ENCODE data around the gene ACSM3.

ACSM3 gene

GRCh38 chr16:20768121-20768520 is 4.3 kb downstream of the ACSM3 start:
- TF ChIP-seq, protein P1, sequence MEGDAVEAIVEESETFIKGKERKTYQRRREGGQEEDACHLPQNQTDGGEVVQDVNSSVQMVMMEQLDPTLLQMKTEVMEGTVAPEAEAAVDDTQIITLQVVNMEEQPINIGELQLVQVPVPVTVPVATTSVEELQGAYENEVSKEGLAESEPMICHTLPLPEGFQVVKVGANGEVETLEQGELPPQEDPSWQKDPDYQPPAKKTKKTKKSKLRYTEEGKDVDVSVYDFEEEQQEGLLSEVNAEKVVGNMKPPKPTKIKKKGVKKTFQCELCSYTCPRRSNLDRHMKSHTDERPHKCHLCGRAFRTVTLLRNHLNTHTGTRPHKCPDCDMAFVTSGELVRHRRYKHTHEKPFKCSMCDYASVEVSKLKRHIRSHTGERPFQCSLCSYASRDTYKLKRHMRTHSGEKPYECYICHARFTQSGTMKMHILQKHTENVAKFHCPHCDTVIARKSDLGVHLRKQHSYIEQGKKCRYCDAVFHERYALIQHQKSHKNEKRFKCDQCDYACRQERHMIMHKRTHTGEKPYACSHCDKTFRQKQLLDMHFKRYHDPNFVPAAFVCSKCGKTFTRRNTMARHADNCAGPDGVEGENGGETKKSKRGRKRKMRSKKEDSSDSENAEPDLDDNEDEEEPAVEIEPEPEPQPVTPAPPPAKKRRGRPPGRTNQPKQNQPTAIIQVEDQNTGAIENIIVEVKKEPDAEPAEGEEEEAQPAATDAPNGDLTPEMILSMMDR (IDR thresholded peaks at IDR 0.05; ENCODE audit: borderline replicate concordance, insufficient read depth, low read depth, low read length): no peak
- H3K4me3 ChIP-seq (ENCODE audit: low read depth, low read length): no peak overlapping the region

GRCh38 chr16:20768818-20769217 is 5.0 kb downstream of the ACSM3 start:
- H3K4me3 ChIP-seq (ENCODE audit: low read depth, low read length): no peak overlapping the region
- TF ChIP-seq, protein P1 (IDR thresholded peaks at IDR 0.05; ENCODE audit: borderline replicate concordance, insufficient read depth, low read depth, low read length): no peak

- no peak overlapping the region for H3K4me3 ChIP-seq (ENCODE audit: low read depth, low read length)
- TF ChIP-seq, protein P1 (IDR thresholded peaks at IDR 0.05; ENCODE audit: borderline replicate concordance, insufficient read depth, low read depth, low read length): no peak
Measured at GRCh38 chr16:20773679-20774078, 9.9 kb downstream of the ACSM3 start.

DNA sequence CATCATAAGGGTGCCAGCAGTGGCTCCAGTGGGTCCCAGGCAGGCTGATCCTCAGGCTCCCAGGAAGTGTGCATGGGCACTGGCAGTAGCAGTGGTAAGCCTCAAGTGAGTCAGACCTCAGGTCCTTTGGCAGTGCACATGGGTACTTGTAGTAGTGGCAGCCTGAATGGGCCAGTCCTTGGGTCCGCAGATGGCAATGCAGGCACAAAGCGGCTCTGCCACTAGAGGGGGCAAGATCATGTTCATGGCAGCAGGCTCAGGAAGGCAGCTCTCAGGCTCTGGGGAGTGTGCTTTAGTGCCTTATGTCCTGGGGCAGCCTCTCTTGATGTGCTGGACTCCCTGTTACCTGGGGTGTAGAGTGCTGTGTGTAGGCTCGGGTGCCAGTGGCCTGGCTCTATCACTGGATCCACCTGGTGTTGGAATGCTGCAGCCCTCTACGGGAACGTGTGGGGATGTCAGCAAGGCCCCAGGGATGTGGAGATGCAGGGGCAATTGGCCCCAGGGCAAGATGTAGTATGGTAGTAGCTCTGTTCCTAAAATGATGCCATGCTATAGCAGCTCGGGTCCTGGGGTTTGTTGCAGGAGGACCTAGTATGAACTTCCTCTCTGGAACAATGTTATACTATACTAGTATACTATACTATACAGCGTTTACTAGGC is 11.0 kb downstream of the ACSM3 start:
- H3K4me3 ChIP-seq (ENCODE audit: low read depth, low read length): no peak overlapping the region
- TF ChIP-seq, protein P1 (IDR thresholded peaks at IDR 0.05; ENCODE audit: borderline replicate concordance, insufficient read depth, low read depth, low read length): peak; percentile 92

DNA sequence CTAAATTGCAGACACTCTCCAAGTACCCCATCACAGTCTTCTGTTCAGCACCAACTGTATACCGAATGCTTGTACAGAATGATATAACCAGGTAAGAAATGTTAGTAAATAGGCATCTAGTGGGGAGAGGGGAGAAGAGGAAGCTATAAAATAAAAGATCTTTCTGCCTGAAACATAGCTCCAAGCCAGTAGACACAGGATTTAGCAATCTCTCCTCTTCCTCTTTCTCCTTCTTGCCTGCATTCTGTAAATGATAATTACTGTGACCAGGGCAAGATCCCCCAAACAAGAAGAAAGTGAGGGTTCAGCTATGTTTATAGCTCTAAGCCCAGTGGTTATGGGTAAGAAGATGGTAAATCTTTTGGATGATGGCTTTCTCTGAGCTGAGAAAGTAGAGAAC is 17.9 kb downstream of the ACSM3 start:
- TF ChIP-seq, protein P1 (IDR thresholded peaks at IDR 0.05; ENCODE audit: borderline replicate concordance, insufficient read depth, low read depth, low read length): no peak
- H3K4me3 ChIP-seq (ENCODE audit: low read depth, low read length): no peak overlapping the region

GRCh38 chr16:20782470-20782869 is 18.7 kb downstream of the ACSM3 start:
- TF ChIP-seq, protein P1 (IDR thresholded peaks at IDR 0.05; ENCODE audit: borderline replicate concordance, insufficient read depth, low read depth, low read length): no peak
- no peak overlapping the region for H3K4me3 ChIP-seq (ENCODE audit: low read depth, low read length)

GRCh38 chr16:20784204-20784603 is 20.4 kb downstream of the ACSM3 start:
- H3K4me3 ChIP-seq (ENCODE audit: low read depth, low read length): no peak overlapping the region
- TF ChIP-seq, protein P1 (IDR thresholded peaks at IDR 0.05; ENCODE audit: borderline replicate concordance, insufficient read depth, low read depth, low read length): no peak

Measured in GM12875 (cell line).